ENCODE measurements around the gene PRKG2.

Gene PRKG2

DNA sequence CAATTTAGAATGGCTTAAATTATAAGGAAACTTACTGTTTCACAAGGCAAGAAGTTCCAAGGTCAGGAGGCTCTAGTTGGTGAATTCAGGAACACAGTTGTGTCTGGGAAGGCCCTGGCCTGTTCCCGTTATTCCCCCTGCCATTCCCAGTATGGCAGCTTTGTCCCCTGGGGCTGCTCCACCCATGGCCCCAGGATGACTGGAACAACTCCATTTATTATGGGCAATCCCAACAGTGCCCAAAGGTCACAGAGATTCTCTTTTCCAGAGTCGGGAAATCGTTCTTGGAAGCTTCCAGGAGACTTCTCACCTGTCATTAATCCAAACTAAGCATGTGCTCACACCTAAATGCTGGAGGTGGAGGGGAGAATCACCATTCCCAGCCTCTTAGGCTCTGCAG is 2.8 kb upstream of the PRKG2 start:
- no peak for DNase-seq

DNA sequence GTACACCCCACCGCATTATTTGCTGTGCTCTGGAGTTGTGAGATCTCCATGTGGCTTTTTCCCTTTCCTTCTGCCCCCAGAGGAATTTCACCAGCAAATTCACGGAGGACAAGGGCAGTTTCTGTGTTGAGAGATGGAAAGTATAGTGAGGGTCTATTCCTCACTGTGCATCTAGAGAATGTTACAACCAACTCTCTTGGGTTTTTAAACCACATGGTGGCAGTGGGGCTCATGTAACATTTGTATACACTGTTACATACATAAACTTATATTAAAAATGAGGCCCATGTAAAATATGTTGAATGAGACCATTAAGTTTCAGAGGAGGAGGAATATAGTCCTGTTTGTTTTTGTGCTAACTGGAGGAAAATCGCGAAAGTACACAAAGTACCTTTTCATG is 909 bp upstream of the PRKG2 start:
- peak in 1 of 58 donors; percentile 2 for DNase-seq

DNA sequence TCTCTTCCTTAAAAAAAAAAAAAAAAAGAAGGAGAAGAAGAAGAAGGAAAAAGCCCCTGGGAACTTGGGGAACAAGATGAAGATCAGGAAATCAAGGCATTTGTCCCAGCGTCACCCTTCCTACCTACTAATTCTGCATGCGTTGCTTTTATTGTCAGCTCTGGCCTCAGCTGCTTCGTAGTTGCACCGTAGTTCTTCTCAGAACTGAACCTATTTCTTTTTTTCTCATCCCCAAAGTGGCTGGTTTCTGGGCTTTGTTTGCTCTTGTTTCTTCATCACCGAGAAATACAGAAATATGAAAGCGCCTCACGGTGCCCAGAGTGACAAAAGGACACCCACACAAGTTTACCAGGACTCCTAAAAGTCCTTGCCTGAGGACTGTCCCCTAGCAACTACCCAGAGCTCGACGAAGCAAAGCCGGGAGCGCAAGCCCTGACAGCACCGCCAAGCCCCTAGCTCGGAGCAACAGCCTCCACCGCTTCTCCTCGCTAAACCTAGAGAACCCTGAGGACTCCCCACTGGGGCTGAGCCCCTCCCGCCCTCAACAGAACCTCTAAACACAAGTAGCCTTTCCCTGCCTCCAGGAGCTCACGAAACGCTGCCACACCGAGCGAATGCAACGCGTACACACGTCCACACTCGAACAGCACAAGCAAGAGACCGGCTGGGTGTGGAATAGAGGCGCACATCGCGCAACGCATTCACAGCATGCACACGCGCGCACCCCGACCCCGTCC is 710 bp downstream of the PRKG2 start:
- DNase-seq, result peak in 23 of 58 donors; percentile 3 to 66 (median 22)

GRCh38 chr4:81213671-81214070 is 1.4 kb downstream of the PRKG2 start:
- no peak for DNase-seq

DNA sequence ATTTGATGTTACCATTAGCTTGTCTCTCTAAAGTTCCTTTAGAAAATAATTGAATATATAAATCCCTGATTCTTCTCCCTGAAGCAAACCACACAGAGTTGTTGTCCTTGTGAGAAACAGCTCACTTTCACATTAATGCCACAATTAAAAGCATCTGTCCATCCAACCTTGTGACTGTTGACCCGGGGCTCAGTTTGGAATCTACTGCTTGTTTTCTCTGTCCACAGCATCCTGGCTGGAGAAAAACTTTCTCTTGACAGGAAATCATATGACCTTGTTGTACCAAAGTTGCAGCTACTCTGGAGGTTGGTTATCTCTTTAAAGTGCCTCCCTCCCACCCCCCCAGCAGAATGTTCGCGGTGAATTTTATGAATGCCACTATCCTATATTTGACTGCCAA is 3.1 kb downstream of the PRKG2 start:
- no peak for DNase-seq

DNA sequence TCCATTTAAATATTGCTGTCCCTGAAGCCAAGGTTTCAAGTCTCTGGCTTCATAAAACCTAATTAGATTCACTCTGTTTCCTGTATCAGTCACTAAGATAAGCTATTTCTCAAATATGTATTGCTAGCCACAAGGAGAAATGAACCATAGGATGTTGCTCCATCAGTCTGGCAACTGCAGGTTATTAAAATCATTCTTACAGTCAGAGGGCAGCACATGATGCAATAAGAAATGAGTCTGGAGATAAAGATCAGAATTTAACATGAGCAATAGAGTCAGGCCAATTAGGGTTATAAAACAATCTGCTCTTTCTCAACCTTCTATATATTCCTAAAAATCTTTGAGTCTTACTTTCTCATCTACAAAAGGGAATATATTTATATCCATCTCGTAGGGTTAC is 7.2 kb downstream of the PRKG2 start:
- DNase-seq, result no peak

GRCh38 chr4:81205302-81205701 is 9.7 kb downstream of the PRKG2 start:
- DNase-seq, result no peak

DNA sequence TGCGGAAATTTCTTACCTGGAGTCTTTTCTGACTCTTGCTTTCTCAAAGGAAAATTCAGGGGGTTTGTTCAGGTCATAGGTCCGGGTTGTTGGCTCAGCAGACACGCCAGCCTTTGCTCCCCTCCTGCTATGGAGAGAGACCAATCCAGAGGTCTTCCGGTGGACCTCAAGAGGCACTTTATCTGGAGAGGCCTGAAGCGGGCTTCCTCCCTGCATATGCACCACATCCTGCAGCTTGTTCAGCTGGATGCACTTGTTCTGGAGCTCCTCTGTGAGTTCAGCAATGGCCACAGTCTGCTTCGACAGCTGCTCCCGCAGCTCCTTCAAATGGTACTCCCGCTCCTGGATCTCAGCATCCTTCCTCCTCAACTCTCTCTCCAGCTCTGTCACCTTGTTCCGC is 10.5 kb downstream of the PRKG2 start:
- DNase-seq, result no peak

- no peak for DNase-seq
Observed at GRCh38 chr4:81199831-81200230, 15.2 kb downstream of the PRKG2 start.

DNA sequence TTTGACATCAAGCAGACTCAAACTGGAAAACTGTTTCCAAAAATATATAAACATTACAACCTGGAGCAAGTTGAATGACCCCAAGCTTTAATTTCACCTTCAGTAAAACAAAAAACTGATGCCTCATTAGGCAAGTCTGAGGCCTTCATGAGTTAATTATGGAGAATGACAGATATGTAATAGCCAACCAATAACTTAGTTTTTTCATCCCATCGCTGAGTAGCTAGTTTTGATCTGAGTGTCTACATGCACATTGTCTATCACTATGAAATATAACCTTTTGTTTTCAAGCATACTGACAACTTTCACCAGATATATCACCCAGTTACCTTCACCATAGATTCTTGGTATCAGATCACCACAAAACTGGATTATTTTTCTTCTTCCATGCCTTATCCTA is 16.4 kb downstream of the PRKG2 start:
- DNase-seq, result no peak

DNA sequence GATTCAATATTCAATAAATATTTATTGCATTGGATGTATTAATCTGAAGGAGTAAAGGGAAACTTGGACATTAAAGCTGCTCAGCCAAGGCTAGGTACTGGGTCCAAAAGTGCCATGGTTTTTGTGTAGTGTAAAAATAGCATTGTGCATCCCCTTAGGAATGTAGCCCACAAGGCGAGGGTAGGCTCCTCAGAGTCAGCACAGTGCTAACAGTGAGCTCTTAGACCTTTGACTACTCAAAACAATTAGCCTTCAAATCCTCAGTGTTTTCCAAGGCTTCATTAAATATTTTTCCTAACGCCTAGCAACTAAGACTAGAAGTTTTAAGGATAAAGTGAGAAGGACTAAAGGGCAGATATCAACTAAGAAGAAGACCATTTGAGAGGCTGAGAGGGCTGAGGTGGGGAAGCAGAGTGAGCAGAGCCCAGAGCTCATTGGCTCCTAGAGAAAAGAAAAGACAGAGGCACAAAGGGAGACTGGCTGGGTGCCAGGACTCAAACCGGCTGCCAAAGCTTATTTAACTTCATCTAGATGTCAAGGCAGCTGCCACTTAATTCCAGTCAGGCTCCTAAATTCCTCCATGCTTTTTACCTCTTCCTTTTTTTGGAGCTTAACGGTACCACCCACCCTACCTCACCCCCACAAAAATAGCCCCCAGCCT is 17.0 kb downstream of the PRKG2 start:
- DNase-seq, result peak in 2 of 58 donors; percentile 2 to 4

GRCh38 chr4:81196126-81196650 is 18.8 kb downstream of the PRKG2 start:
- no peak for DNase-seq

GRCh38 chr4:81195475-81195874 is 19.5 kb downstream of the PRKG2 start:
- DNase-seq, result no peak

DNA sequence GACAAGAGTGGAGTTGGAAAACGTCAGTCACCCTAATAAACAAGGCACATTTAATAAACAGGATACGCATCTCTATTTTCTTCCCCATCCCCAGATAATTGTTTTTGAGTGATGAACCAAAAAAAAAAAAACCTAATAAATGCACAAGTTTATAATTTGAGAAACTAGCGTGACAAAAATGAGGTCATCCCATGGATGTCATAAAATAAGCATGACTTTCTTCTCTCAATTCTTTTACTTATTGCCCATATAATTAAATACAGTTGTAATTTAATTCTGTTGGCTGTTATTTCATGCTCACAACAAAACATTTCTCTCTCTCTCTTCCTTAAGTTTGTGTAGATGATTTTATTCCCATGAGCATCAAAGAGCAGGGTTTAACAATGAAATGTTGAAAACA is 20.7 kb downstream of the PRKG2 start:
- DNase-seq, result no peak

DNA sequence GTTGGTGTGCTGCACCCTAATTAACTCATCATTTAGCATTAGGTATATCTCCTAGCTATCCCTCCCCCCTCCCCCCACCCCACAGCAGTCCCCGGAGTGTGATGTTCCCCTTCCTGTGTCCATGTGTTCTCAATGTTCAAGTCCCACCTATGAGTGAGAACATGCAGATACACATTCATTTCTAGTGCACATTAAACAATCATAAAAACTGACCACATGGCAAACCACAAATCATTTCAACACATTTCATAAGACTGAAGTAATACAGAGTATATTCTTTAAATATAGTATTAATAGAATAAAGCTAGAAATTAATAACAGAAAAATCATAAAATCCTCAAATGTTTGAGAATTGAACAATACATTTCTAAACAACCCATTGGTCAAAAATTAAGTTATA is 34.1 kb downstream of the PRKG2 start:
- no peak for DNase-seq

DNA sequence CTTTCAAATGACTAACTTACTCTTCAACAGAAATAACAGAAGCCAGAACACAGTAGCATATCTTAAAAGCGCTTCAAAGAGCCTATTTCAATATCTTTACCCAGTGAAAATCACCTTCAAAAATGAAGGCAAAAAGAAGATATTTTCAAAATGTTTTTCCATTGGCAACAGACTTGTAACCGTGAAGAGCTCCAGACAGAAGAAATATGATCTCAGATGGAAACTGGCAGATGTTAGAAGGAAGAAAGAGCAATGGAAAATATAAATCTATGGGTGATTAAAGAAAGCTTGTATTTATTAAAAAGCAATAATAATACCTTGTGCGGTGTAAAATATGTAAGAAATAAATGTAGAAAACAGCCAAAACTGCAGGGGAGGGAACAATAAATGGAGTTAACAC is 35.7 kb downstream of the PRKG2 start:
- no peak for DNase-seq

DNA sequence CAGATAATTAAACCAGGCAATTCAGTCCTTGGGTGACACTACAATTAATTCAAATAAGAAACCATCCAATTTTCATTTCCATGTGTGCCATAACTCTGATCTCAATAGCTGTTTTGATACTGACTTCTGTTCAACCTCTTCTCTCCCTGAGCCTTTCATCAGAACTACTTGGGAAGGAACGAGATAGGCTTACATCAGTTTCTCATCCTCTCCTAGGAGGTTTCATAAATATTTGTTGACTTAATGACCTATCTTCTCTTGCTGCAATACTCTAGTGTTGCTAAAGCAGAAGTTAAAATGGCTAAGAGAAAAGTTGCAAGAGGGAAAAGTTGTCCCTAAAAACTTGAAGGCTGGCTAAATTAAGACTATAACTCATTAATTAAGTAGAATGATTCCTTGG is 41.8 kb downstream of the PRKG2 start:
- DNase-seq, result no peak

DNA sequence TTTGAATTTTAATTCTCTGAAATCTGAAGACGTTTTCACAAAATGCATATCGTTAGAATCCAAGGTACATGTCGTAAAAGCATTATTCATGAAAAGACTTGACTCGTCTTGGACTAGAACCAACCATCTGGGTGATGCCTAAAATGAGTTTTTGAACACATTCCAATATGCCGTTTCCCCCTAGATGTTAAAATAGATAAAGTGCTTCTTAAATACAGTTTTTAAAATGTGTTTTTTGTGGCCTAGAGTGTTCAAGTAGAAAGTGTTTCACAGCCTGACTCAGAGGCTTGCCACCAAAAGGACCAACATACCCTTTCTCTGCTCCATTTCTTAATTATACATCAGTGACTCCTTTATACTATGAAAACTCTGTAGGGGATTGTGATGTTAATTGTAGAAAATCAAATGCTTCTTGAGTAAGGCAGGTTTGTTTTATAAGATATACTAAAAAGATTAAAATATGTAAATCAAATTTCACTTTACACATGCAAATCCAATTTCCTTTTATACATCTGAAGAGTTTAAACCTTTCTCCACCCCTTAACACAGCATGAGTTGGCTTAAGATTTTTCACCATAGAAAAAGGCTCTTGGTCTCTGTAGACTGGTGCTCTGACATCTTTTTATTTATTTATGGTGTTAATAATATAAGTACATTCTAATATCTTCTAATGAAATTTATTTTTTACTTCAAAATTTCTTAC is 48.4 kb downstream of the PRKG2 start:
- no peak for DNase-seq

DNA sequence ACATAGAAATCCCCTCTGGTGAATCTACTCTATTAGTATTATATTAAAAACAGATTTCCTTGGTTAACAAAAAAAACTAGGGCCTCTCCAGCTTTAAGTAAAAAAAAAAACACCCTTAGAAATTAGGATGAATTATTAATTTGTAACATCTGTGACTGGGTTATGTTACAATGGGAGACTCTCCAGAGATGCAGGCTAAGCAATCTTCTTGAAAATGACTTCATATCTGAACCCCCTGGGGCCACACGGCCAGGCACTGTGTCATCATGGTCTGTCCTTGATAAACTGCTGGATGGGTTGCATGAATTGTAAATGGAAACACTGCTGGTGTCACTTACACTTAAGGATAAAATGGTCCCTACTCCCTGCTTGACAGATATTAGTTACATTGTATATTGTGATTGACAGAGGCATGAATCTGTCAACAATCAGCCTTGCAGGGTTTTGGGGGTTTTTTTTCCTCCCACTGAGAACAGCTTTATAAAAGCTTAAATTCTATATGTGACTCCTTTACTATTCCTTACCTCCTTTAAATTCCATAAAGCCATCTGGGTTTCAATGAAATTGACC is 49.1 kb downstream of the PRKG2 start:
- no peak for DNase-seq

GRCh38 chr4:81164623-81165416 is 50.2 kb downstream of the PRKG2 start:
- DNase-seq, result no peak

GRCh38 chr4:81164126-81164525 is 50.9 kb downstream of the PRKG2 start:
- no peak for DNase-seq

All from anterior cingulate cortex (tissue), 58 donors.